Panc1 (cell line): ENCODE data around the gene HERC5. TPM values are rescaled to one million over a fixed set of nuclear protein-coding genes. Genes with fewer than 3 reads are reported as not detected.

Experiments
- ATAC-seq: fragments of 200-7000 bp; cut with Tn5 transposase; 2 replicates; pipeline ENCODE4 v1.9.1; 2020; ENCODE audit warnings: mild to moderate bottlenecking, moderate library complexity
- BruUV-seq: library from RNA; stranded (reverse); fragments of 400-500 nt; replicated peaks from 2 replicates; lab custom pipeline; 2021; lab: Mats Ljungman, UMichigan
- CTCF ChIA-PET: fragments of 300-600 bp; sonication (Branson Sonifier 250); formaldehyde crosslinking; loops from one replicate; lab custom pipeline; 2022; ENCODE audit warnings: antibody characterized with exemption; lab: Charles Lee
- POLR2A ChIA-PET: fragments of 300-600 bp; sonication (Branson Sonifier 250); formaldehyde crosslinking; loops from one replicate; lab custom pipeline; 2022; ENCODE audit warnings: antibody characterized with exemption; lab: Charles Lee
- DNase-seq: peaks from one replicate; pipeline ENCODE4 v3.0.0-alpha.2; 2010; ENCODE audit warnings: low read depth, low spot score
- H3K27ac ChIP-seq: 2 replicates; pipeline ENCODE4 v1.5.1; 2011; ENCODE audit warnings: mild to moderate bottlenecking, low read length, inconsistent platforms
- H3K27me3 ChIP-seq: fragments of 200-500 bp; sonication (Bioruptor generic); 2 replicates; pipeline ENCODE4 v1.6.0; 2014; ENCODE audit warnings: low read length, inconsistent platforms; ENCODE audit not compliant: control insufficient read depth, insufficient read depth
- H3K36me3 ChIP-seq: fragments of 200-500 bp; sonication (Bioruptor generic); 2 replicates; pipeline ENCODE4 v1.5.1; 2014; ENCODE audit warnings: inconsistent platforms, mild to moderate bottlenecking, low read length, moderate library complexity; ENCODE audit not compliant: control insufficient read depth, insufficient read depth
- H3K4me1 ChIP-seq: 2 replicates; pipeline ENCODE4 v1.5.1; 2011; ENCODE audit warnings: inconsistent platforms, mild to moderate bottlenecking, low read length, moderate library complexity; ENCODE audit not compliant: control insufficient read depth, insufficient read depth
- H3K4me3 ChIP-seq, 2 experiments: 2 replicates each; pipeline ENCODE4 v1.5.1; 2011 to 2012; ENCODE audit warnings: low read depth in 2 of 2, low read length in 2 of 2, mild to moderate bottlenecking in 2 of 2, inconsistent platforms in 1 of 2, moderate library complexity in 1 of 2
- H3K9me3 ChIP-seq: fragments of 200-500 bp; sonication (Bioruptor generic); 2 replicates; pipeline ENCODE4 v1.5.1; 2014; ENCODE audit warnings: low read depth, mild to moderate bottlenecking, inconsistent platforms, low read length, moderate library complexity; ENCODE audit not compliant: control insufficient read depth, insufficient read depth
- POLR2AphosphoS5 ChIP-seq: IDR thresholded peaks from 2 replicates; pipeline ENCODE4 v1.6.1; 2012; ENCODE audit warnings: mild to moderate bottlenecking, low read depth, low read length, moderate library complexity
- REST ChIP-seq, 2 experiments: IDR thresholded peaks; 2 replicates each; pipeline ENCODE4 v1.6.1; 2011 to 2012; ENCODE audit warnings: low read depth in 2 of 2, control low read depth in 1 of 2, low read length in 1 of 2, mild to moderate bottlenecking in 1 of 2, moderate library complexity in 1 of 2; ENCODE audit not compliant: insufficient read depth in 1 of 2
- TCF7L2 ChIP-seq: IDR thresholded peaks from 2 replicates; pipeline ENCODE4 v1.6.1; 2011; ENCODE audit warnings: mild to moderate bottlenecking, low read depth, low read length, inconsistent platforms
- in situ Hi-C: cut with HindIII; loops from 2 replicates; pipeline ENCODE4 v1.10.0; 2016; ENCODE audit warnings: low sequenced_read_pairs, low pct_unique_long_range_greater_than_20kb
- intact Hi-C: fragments of 100-400 bp; cut with micrococcal nuclease; formaldehyde crosslinking; loops from one replicate; pipeline ENCODE4 v1.10.0; 2022; ENCODE audit not compliant: unreplicated experiment
- total RNA-seq: library from RNA; stranded (reverse); gene quantifications from one replicate; pipeline ENCODE4 v1.2.1, GENCODE V29; 2021; ENCODE audit not compliant: unreplicated experiment

HERC5 gene
- total RNA-seq, 1 experiment from 2014 or later: 6.7 TPM

DNA sequence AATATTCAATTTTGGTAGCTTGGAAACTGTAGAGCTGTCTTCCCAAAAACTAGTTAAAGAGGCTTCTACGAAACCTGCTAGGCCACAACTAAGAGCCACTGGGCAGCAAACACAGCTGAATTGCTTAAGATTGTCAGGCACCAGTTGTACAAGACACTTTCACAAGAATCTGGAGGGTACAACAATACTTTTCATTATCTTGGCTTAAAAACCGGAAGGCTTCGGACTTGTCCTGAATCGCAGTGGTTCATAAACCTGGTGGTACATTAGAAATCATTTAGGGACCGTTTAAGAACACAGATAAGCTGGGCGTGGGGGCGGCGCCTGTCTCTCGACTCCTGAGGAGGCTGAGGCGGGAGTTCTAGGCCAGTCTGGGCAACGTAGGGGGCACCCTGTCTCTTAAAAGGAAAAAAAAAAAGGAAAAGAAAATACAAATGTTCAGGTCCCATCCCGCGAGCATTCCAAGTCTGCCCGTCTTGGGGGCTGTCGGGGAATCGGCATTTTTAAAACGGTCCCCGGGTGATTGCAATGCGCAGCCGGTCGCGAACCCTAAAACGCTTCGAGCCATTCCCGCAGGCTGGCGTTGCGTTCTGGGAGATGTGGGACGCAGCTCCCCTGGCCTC, 65.9 kb downstream of the HERC5 start:
- ChIA-PET CTCF (interaction anchor here (0.7 to 1.6 kb wide), 2 partner anchors 304 to 537 kb away, joined by 5 read pairs; no protein-coding TSS in a partner anchor), POLR2A (interaction anchor here (0.6 to 0.7 kb wide), 2 partner anchors 52 to 68 kb away, joined by 3 read pairs; no protein-coding TSS in a partner anchor)
- Histone ChIP-seq H3K27me3 (no peaks in the 10 kb centered on the region), H3K36me3 (peaks cover 6% of the 10 kb centered on the region), H3K27ac (peak overlapping the region; percentile 85), H3K4me1 (peaks cover 3% of the 10 kb centered on the region), H3K4me3 (peak overlapping the region; percentile 82 to 87), H3K9me3 (no peaks in the 10 kb centered on the region)
- in situ Hi-C loops: no loop called here
- no peak for DNase-seq
- ATAC-seq: no peak
- intact Hi-C loops: no loop called here
- BruUV-seq: no TSS peak
- TF ChIP-seq POLR2AphosphoS5 (no peak), TCF7L2 (no peak), REST (IDR thresholded peaks at IDR 0.05; ENCODE audit: insufficient read depth in 1 of 2, low read depth in 2 of 2, low read length in 1 of 2) (no peak)

- ATAC-seq (peak; percentile 99), DNase-seq (no peak)
- CTCF ChIA-PET: interaction anchor here (1.6 kb wide), 1 partner anchor 304 kb away, joined by 5 read pairs; no protein-coding TSS in a partner anchor
- H3K27ac ChIP-seq: peak within 1 kb of the TSS; percentile 85
- POLR2A ChIA-PET: interaction anchor here (0.7 kb wide), 1 partner anchor 69 kb away, joined by 3 read pairs; no protein-coding TSS in a partner anchor
- no peaks in the 10 kb centered on the region for H3K27me3 ChIP-seq
- in situ Hi-C loops (no loop called here), intact Hi-C loops (no loop called here)
- no TSS peak for BruUV-seq
- peaks cover 3% of the 10 kb centered on the region for H3K4me1 ChIP-seq
- TF ChIP-seq POLR2AphosphoS5: peak; percentile 76
- TF ChIP-seq REST (IDR thresholded peaks at IDR 0.05; ENCODE audit: insufficient read depth in 1 of 2, low read depth in 2 of 2, low read length in 1 of 2): no peak
- no peaks in the 10 kb centered on the region for H3K9me3 ChIP-seq
- H3K4me3 ChIP-seq: peak within 1 kb of the TSS; percentile 82 to 87
- H3K36me3 ChIP-seq: peaks cover 6% of the 10 kb centered on the region
These were observed 66.6 kb downstream of the HERC5 start, which contains the start of gene PYURF for GRCh38 chr4:88523325-88524129. Gene PYURF (minus strand): TSS chr4:88523776. CDS start chr4:88523700, 76 bp downstream.
